PC-9 (cell line): ENCODE results near the gene PPP1R16B. TPM values are rescaled to one million over a fixed set of nuclear protein-coding genes. Genes with fewer than 3 reads are reported as not detected.

Experiments used
- BruUV-seq: library from RNA; stranded (reverse); fragments of 400-500 nt; replicated peaks from 2 replicates; lab custom pipeline; 2021; lab: Mats Ljungman, UMichigan
- CTCF ChIA-PET: fragments of 300-600 bp; sonication (Branson Sonifier 250); formaldehyde crosslinking; loops from one replicate; lab custom pipeline; 2022; ENCODE audit warnings: antibody characterized with exemption; lab: Charles Lee
- POLR2A ChIA-PET: fragments of 300-600 bp; sonication (Branson Sonifier 250); formaldehyde crosslinking; loops from one replicate; lab custom pipeline; 2022; ENCODE audit warnings: antibody characterized with exemption; ENCODE audit not compliant: unreplicated experiment; lab: Charles Lee
- DNase-seq, 2 experiments: peaks; one replicate each; pipeline versions ENCODE4 v3.0.0 to v3.0.0-alpha.2; 2015 to 2022; ENCODE audit warnings: mixed read lengths in 1 of 2
- H2AFZ ChIP-seq: fragments of 200-600 bp; sonication (generic); 2 replicates; pipeline ENCODE4 v1.8.1; 2017; ENCODE audit warnings: antibody characterized with exemption
- H3F3A ChIP-seq: fragments of 200-600 bp; sonication (generic); 2 replicates; pipeline ENCODE4 v1.8.1; 2017; ENCODE audit warnings: antibody characterized with exemption, mild to moderate bottlenecking, low read depth; ENCODE audit not compliant: insufficient read depth
- H3K27ac ChIP-seq: fragments of 200-600 bp; sonication (generic); 2 replicates; pipeline ENCODE4 v1.6.1; 2016; ENCODE audit warnings: mixed run types
- H3K27me3 ChIP-seq: fragments of 200-600 bp; sonication (generic); 2 replicates; pipeline ENCODE4 v1.6.1; 2016; ENCODE audit warnings: low read depth, mixed run types; ENCODE audit not compliant: insufficient read depth
- H3K36me3 ChIP-seq: fragments of 200-600 bp; sonication (generic); 2 replicates; pipeline ENCODE4 v1.6.1; 2016; ENCODE audit warnings: low read depth, mixed run types
- H3K4me1 ChIP-seq: fragments of 200-600 bp; sonication (generic); replicated peaks from 2 replicates; pipeline ENCODE4 v1.6.1; 2016; ENCODE audit warnings: mixed run types; ENCODE audit not compliant: insufficient read depth
- H3K4me2 ChIP-seq: fragments of 200-600 bp; sonication (generic); 2 replicates; pipeline ENCODE4 v1.6.1; 2017; ENCODE audit warnings: mixed run types
- H3K4me3 ChIP-seq: fragments of 200-600 bp; sonication (generic); 2 replicates; pipeline ENCODE4 v1.6.1; 2016; ENCODE audit warnings: mixed run types
- H3K79me2 ChIP-seq: fragments of 200-600 bp; sonication (generic); 2 replicates; pipeline ENCODE4 v1.6.1; 2017; ENCODE audit warnings: low read depth, mixed run types
- H3K9me2 ChIP-seq: fragments of 200-600 bp; sonication (generic); 2 replicates; pipeline ENCODE4 v1.8.1; 2017; ENCODE audit warnings: mild to moderate bottlenecking; ENCODE audit not compliant: insufficient read depth
- H3K9me3 ChIP-seq: fragments of 200-600 bp; sonication (generic); 2 replicates; pipeline ENCODE4 v1.8.1; 2016; ENCODE audit warnings: low read depth; ENCODE audit not compliant: insufficient read depth
- H4K20me1 ChIP-seq: fragments of 200-600 bp; sonication (generic); 2 replicates; pipeline ENCODE4 v1.8.1; 2017; ENCODE audit not compliant: insufficient read depth
- CTCF ChIP-seq: fragments of 200-600 bp; sonication (generic); conservative IDR thresholded peaks from 2 replicates; pipeline ENCODE4 v1.6.1; 2017; ENCODE audit warnings: mixed run types, antibody characterized with exemption, mild to moderate bottlenecking, moderate library complexity
- EZH2 ChIP-seq: fragments of 200-600 bp; sonication (generic); IDR thresholded peaks from 2 replicates; pipeline ENCODE4 v1.8.0; 2017; ENCODE audit warnings: antibody characterized with exemption, low read depth
- intact Hi-C: fragments of 100-400 bp; cut with micrococcal nuclease; formaldehyde crosslinking; loops from one replicate; pipeline ENCODE4 v1.10.0; 2022; ENCODE audit not compliant: unreplicated experiment
- total RNA-seq: library from RNA; stranded (reverse); gene quantifications from 2 replicates; pipeline ENCODE4 v1.2.3, GENCODE V29; 2021

PPP1R16B gene
- total RNA-seq, 1 experiment from 2014 or later = not detected

DNA sequence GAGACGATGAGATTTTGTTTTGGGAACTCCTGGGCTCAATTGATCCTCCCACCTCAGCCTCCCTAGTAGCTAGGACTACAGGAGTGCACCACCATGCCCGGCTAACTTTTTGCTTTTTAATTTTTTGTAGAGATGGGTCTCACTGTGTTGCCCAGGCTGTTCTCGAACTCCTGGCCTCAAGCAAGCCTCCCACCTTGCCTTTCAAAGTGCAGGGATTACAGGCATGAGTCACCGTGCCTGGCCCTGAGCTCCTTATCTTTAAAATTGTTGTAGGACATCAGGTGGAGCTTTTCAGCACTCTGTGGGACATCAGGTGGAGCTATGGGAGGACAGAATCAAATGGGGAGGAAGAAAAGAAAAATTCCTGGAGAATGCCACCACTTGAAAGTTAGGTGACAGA is 44.5 kb upstream of the PPP1R16B start:
- no peak overlapping the region for H2AFZ ChIP-seq
- no peaks in the 10 kb centered on the region for H3K9me3 ChIP-seq
- peaks cover 13% of the 10 kb centered on the region for H3K4me1 ChIP-seq
- H3K4me3 ChIP-seq = no peak overlapping the region
- peaks cover 5% of the 10 kb centered on the region; the same call in 1 of the 2 replicates for H3K36me3 ChIP-seq
- CTCF ChIA-PET = no interaction called here
- H3F3A ChIP-seq = 0 out of 2 replicates have a peak, but pooled peaks cover 10% of the 10 kb centered on the region
- no peaks in the 10 kb centered on the region for H3K9me2 ChIP-seq
- POLR2A ChIA-PET = no interaction called here
- TF ChIP-seq EZH2 = no peak
- no peak for TF ChIP-seq CTCF
- peaks cover 2% of the 10 kb centered on the region; the same call in 1 of the 2 replicates for H4K20me1 ChIP-seq
- H3K27me3 ChIP-seq = no peaks in the 10 kb centered on the region
- no TSS peak for BruUV-seq
- H3K27ac ChIP-seq = no peak overlapping the region
- no peak for DNase-seq
- H3K79me2 ChIP-seq = no peaks in the 10 kb centered on the region
- intact Hi-C loops = no loop called here
- H3K4me2 ChIP-seq = no peak overlapping the region

GRCh38 chr20:38762174-38762573 is 43.3 kb upstream of the PPP1R16B start:
- Histone ChIP-seq H3K79me2 (no peaks in the 10 kb centered on the region), H3K9me2 (no peaks in the 10 kb centered on the region), H4K20me1 (peaks cover 2% of the 10 kb centered on the region; the same call in 1 of the 2 replicates), H3K27ac (no peak overlapping the region), H3K27me3 (no peaks in the 10 kb centered on the region), H3F3A (0 out of 2 replicates have a peak, but pooled peaks cover 10% of the 10 kb centered on the region), H3K4me1 (peaks cover 13% of the 10 kb centered on the region), H3K4me2 (no peak overlapping the region), H2AFZ (no peak overlapping the region), H3K36me3 (peaks cover 15% of the 10 kb centered on the region; the same call in 1 of the 2 replicates), H3K4me3 (no peak overlapping the region), H3K9me3 (no peaks in the 10 kb centered on the region)
- no peak for DNase-seq
- no TSS peak for BruUV-seq
- ChIA-PET POLR2A (no interaction called here), CTCF (no interaction called here)
- no peak for TF ChIP-seq CTCF
- TF ChIP-seq EZH2 = no peak
- intact Hi-C loops = no loop called here

- Histone ChIP-seq H3K79me2 (no peaks in the 10 kb centered on the region), H3K27me3 (no peaks in the 10 kb centered on the region), H4K20me1 (peaks cover 2% of the 10 kb centered on the region; the same call in 1 of the 2 replicates), H2AFZ (no peak overlapping the region), H3K4me3 (no peak overlapping the region), H3K9me2 (no peaks in the 10 kb centered on the region), H3K4me1 (peaks cover 13% of the 10 kb centered on the region), H3K9me3 (no peaks in the 10 kb centered on the region), H3K4me2 (no peak overlapping the region), H3K27ac (no peak overlapping the region), H3K36me3 (peaks cover 21% of the 10 kb centered on the region; the same call in 1 of the 2 replicates), H3F3A (0 out of 2 replicates have a peak, but pooled peaks cover 10% of the 10 kb centered on the region)
- ChIA-PET POLR2A (interaction anchor here (0.7 kb wide), 1 partner anchor 569 kb away, joined by 6 read pairs; no protein-coding TSS in a partner anchor), CTCF (no interaction called here)
- no peak for DNase-seq
- no TSS peak for BruUV-seq
- intact Hi-C loops = no loop called here
- TF ChIP-seq CTCF (no peak), EZH2 (no peak)
Observed at GRCh38 chr20:38763616-38764015, 41.9 kb upstream of the PPP1R16B start.
